K562 (cell line): ENCODE data around the gene FKBP15. TPM values are rescaled to one million over a fixed set of nuclear protein-coding genes. Genes with fewer than 3 reads are reported as not detected.

Experiments
- ATAC-seq: fragments of 200-7000 bp; cut with Tn5 transposase; 3 replicates; pipeline ENCODE4 v1.9.1; 2020; ENCODE audit warnings: moderate library complexity
- BruUV-seq: library from RNA; stranded (reverse); fragments of 400-500 nt; replicated peaks from 2 replicates; lab custom pipeline; 2021; lab: Mats Ljungman, UMichigan
- CTCF ChIA-PET: fragments of 300-600 bp; formaldehyde crosslinking; extraction: SDS; loops from one replicate; lab custom pipeline; 2021; ENCODE audit warnings: low intra/inter-chr PET ratio; lab: Yijun Ruan, JAX
- POLR2A ChIA-PET: fragments of 300-600, 350-650 bp; sonication (Branson Sonifier 250); formaldehyde crosslinking; extraction: SDS; loops from one replicate; lab custom pipeline; 2021; ENCODE audit warnings: antibody characterized with exemption, inconsistent platforms; lab: Yijun Ruan, JAX
- DNase-seq, 4 experiments: peaks; one replicate each; pipeline versions ENCODE4 v3.0.0 to v3.0.0-alpha.2; 2011 to 2018; ENCODE audit warnings: low spot score in 3 of 4, mixed read lengths in 3 of 4; ENCODE audit errors: extremely low read depth in 1 of 4
- FAIRE-seq: peaks from 2 replicates; lab custom pipeline; 2011; peaks lifted over from hg19 to GRCh38; lab: Jason Lieb, UNC
- H2AFZ ChIP-seq: 2 replicates; pipeline ENCODE4 v1.6.0; 2011; ENCODE audit warnings: low read depth, low read length, control low read depth, inconsistent platforms
- H3K27ac ChIP-seq: fragments of 200-600 bp; 3 replicates; pipeline ENCODE4 v1.8.0; 2011; ENCODE audit warnings: low read depth, mild to moderate bottlenecking, control low read depth, inconsistent platforms, low read length, moderate library complexity, mixed read lengths; ENCODE audit errors: extremely low read depth
- H3K27me3 ChIP-seq, 2 experiments: fragments of 300-600 bp in 1 of 2; 2 replicates in 1 of 2; 3 replicates in 1 of 2; pipeline versions ENCODE4 v1.6.0 to v1.8.0; 2011; ENCODE audit warnings: inconsistent platforms in 2 of 2, low read length in 2 of 2, mild to moderate bottlenecking in 1 of 2, mixed read lengths in 1 of 2, moderate library complexity in 1 of 2; ENCODE audit not compliant: control insufficient read depth in 2 of 2, insufficient read depth in 2 of 2
- H3K36me3 ChIP-seq: fragments of 300-600 bp; 3 replicates; pipeline ENCODE4 v1.8.0; 2011; ENCODE audit warnings: mild to moderate bottlenecking, low read length, inconsistent platforms; ENCODE audit not compliant: control insufficient read depth, insufficient read depth
- H3K4me1 ChIP-seq, 2 experiments: fragments of 200-600 bp in 1 of 2; replicated peaks in 1 of 2; 2 replicates in 1 of 2; 3 replicates in 1 of 2; pipeline versions ENCODE4 v1.5.1 to v1.8.0; 2011; ENCODE audit warnings: inconsistent platforms in 2 of 2, low read length in 2 of 2, mild to moderate bottlenecking in 1 of 2, mixed read lengths in 1 of 2, moderate library complexity in 1 of 2; ENCODE audit not compliant: control insufficient read depth in 2 of 2, insufficient read depth in 2 of 2
- H3K4me2 ChIP-seq: 2 replicates; pipeline ENCODE4 v1.6.1; 2011; ENCODE audit warnings: low read length, control low read depth, inconsistent platforms, mixed read lengths; ENCODE audit not compliant: insufficient read depth
- H3K4me3 ChIP-seq: fragments of 200-600 bp; sonication (generic), shearing (Covaris generic); 2 replicates; pipeline ENCODE4 v1.5.1; 2016; ENCODE audit warnings: control low read depth, inconsistent platforms
- H3K79me2 ChIP-seq: fragments of 200-600 bp; 3 replicates; pipeline ENCODE4 v1.8.0; 2011; ENCODE audit warnings: low read length, inconsistent platforms; ENCODE audit not compliant: control insufficient read depth, insufficient read depth
- H3K9ac ChIP-seq, 2 experiments: 2 replicates each; pipeline versions ENCODE4 v1.6.0 to v1.6.1; 2011; ENCODE audit warnings: low read depth in 2 of 2, low read length in 2 of 2, control low read depth in 1 of 2, inconsistent platforms in 1 of 2, mild to moderate bottlenecking in 1 of 2, mixed read lengths in 1 of 2; ENCODE audit not compliant: insufficient read depth in 1 of 2
- H3K9me1 ChIP-seq: one replicate; pipeline ENCODE4 v1.6.0; 2011; ENCODE audit warnings: inconsistent platforms, mild to moderate bottlenecking, low read length, moderate library complexity; ENCODE audit not compliant: control insufficient read depth, insufficient read depth
- H3K9me3 ChIP-seq: replicated peaks from 2 replicates; pipeline ENCODE4 v1.5.1; 2011; ENCODE audit warnings: low read depth, low read length, inconsistent platforms; ENCODE audit not compliant: control insufficient read depth, insufficient read depth
- H4K20me1 ChIP-seq: replicated peaks from 2 replicates; pipeline ENCODE4 v1.6.1; 2011; ENCODE audit warnings: low read length, inconsistent platforms, mixed read lengths; ENCODE audit not compliant: control insufficient read depth, insufficient read depth
- ELK3 ChIP-seq: fragments of 450-650 bp; formaldehyde crosslinking; IDR thresholded peaks from 2 replicates; pipeline ENCODE4 v1.4.0; 2020; ENCODE audit warnings: mild to moderate bottlenecking
- GTF2F1 ChIP-seq: IDR thresholded peaks from 2 replicates; pipeline ENCODE4 v1.6.1; 2011; ENCODE audit warnings: low read depth, low read length, improper control_type of control experiment
- NR2C2 ChIP-seq, 2 experiments: fragments of 200-800 bp in 1 of 2; sonication (Bioruptor generic) in 1 of 2; sonication (generic) in 1 of 2; formaldehyde crosslinking in 1 of 2; IDR thresholded peaks; 2 replicates each; pipeline versions ENCODE4 v1.6.1 to v1.8.0; 2016 to 2022; ENCODE audit warnings: mild to moderate bottlenecking in 1 of 2, missing compliant biosample characterization in 1 of 2, missing genetic modification characterization in 1 of 2, missing genetic modification reagents in 1 of 2
- RBM25 ChIP-seq: fragments of 200-400 bp; formaldehyde crosslinking; IDR thresholded peaks from 2 replicates; pipeline ENCODE4 v1.6.1; 2018; ENCODE audit warnings: low read length, low read depth, moderate library complexity; ENCODE audit not compliant: severe bottlenecking
- SMAD1 ChIP-seq: fragments of 150-350 bp; IDR thresholded peaks from 2 replicates; pipeline ENCODE4 v1.6.1; 2014; ENCODE audit warnings: low read length, low read depth; ENCODE audit not compliant: partially characterized antibody
- ZNF764 ChIP-seq: fragments of 250-450 bp; sonication (Bioruptor Pico); IDR thresholded peaks from 2 replicates; pipeline ENCODE4 v1.4.0; 2020; ENCODE audit warnings: low read depth, mild to moderate bottlenecking, moderate library complexity
- WGBS: fragments of 100-300 bp; shearing (Covaris generic); methylation state at CpG from one replicate; pipeline ENCODE4 v1.1.6; 2016; ENCODE audit warnings: low coverage, mixed read lengths; ENCODE audit not compliant: insufficient coverage; ENCODE audit errors: missing lambda C conversion rate; 5-methylcytosine and 5-hydroxymethylcytosine counted together
- in situ Hi-C: fragments of 300-500 bp; cut with MboI; formaldehyde crosslinking; loops from 4 replicates; pipeline ENCODE4 v1.15.0; 2018; ENCODE audit warnings: inconsistent platforms, mixed read lengths
- intact Hi-C: fragments of 100-400 bp; cut with micrococcal nuclease; formaldehyde crosslinking; loops from 2 replicates; pipeline ENCODE4 v1.14.2; 2022
- polyA plus RNA-seq, 8 experiments: library from polyadenylated mRNA; depleted of rRNA in 4 of 8; stranded (reverse) in 5 of 8; unstranded in 3 of 8; fragments of >200 nt; fragmentation: Nextera tagmentation in 2 of 8; fragmentation: Illumina TruSeq in 1 of 8; extraction: Ambion mirVana in 2 of 8; extraction: Trizol in 1 of 8; gene quantifications; 2 replicates each; pipeline versions ENCODE4 v1.2.1 to v1.2.3, GENCODE V29; 2011 to 2014; ENCODE audit warnings: inconsistent platforms in 1 of 8, missing spikeins in 1 of 8
- total RNA-seq, 7 experiments: library from RNA; depleted of rRNA in 6 of 7; stranded (reverse); fragments of >200 nt in 6 of 7; fragmentation: Illumina TruSeq in 2 of 7; extraction: Trizol in 2 of 7; gene quantifications; 2 replicates each; pipeline versions ENCODE4 v1.2.1 to v1.2.3, GENCODE V29; 2011 to 2021; ENCODE audit warnings: low replicate concordance in 1 of 7
- TF ChIP-seq, protein P1 (sequence below): fragments of 450-650 bp; IDR thresholded peaks from 2 replicates; pipeline ENCODE4 v1.6.1; 2016; ENCODE audit warnings: mild to moderate bottlenecking, moderate library complexity

Gene FKBP15
- total and polyA plus RNA-seq, 9 of the 15 experiments (the other 6 are each of a cell fraction or from before 2014, with no cell fraction given): 8.7 to 38.0 (median 18.9) TPM

- TF ChIP-seq ELK3: no peak
- TF ChIP-seq, all 486 proteins: peak for 0
Observed at GRCh38 chr9:113139225-113139829, 81.8 kb downstream of the FKBP15 start (continued).

DNA sequence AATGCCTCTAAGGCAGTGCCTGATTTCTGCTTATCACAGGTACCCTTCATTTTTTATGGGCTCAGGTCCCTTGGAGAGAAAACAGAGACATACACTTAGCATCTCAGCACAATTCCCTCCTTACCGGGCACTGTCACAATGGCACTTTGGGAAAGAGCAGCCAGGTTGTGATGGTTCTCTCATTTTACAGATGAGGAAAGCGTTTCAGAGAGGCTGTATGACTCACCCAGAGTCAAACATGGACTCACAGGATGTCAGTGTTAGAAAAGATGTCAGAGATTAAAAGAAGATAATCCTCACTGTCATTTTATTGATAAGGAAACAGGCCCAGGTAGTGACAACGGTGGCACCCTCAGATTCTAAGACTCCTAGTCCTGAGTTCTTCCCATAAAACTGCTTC lies 82.3 kb downstream of the FKBP15 start:
- Histone ChIP-seq H3K4me2 (no peak overlapping the region), H3K27me3 (peaks cover 2 to 16% of the 10 kb centered on the region in 2 experiments; a peak in 1 of 5 replicates), H3K9me3 (no peaks in the 10 kb centered on the region; the same call in 1 of the 2 replicates), H3K4me3 (no peak overlapping the region), H3K9me1 (no peaks in the 10 kb centered on the region), H2AFZ (no peak overlapping the region), H4K20me1 (no peaks in the 10 kb centered on the region), H3K36me3 (no peaks in the 10 kb centered on the region), H3K79me2 (no peaks in the 10 kb centered on the region), H3K27ac (no peak overlapping the region), H3K9ac (no peak overlapping the region), H3K4me1 (no peaks in the 10 kb centered on the region)
- in situ Hi-C loops (no loop called here), intact Hi-C loops (no loop called here)
- ChIA-PET CTCF (no interaction called here), POLR2A (interaction anchor here (0.9 to 1.0 kb wide), 2 partner anchors 13 to 22 kb away, joined by 3 read pairs; no protein-coding TSS in a partner anchor)
- no peak for FAIRE-seq
- DNase-seq: no peak
- WGBS: 3% methylated on average over 3 of the region's 3 CpGs
- no TSS peak for BruUV-seq
- no peak for ATAC-seq
- TF ChIP-seq, protein P1, sequence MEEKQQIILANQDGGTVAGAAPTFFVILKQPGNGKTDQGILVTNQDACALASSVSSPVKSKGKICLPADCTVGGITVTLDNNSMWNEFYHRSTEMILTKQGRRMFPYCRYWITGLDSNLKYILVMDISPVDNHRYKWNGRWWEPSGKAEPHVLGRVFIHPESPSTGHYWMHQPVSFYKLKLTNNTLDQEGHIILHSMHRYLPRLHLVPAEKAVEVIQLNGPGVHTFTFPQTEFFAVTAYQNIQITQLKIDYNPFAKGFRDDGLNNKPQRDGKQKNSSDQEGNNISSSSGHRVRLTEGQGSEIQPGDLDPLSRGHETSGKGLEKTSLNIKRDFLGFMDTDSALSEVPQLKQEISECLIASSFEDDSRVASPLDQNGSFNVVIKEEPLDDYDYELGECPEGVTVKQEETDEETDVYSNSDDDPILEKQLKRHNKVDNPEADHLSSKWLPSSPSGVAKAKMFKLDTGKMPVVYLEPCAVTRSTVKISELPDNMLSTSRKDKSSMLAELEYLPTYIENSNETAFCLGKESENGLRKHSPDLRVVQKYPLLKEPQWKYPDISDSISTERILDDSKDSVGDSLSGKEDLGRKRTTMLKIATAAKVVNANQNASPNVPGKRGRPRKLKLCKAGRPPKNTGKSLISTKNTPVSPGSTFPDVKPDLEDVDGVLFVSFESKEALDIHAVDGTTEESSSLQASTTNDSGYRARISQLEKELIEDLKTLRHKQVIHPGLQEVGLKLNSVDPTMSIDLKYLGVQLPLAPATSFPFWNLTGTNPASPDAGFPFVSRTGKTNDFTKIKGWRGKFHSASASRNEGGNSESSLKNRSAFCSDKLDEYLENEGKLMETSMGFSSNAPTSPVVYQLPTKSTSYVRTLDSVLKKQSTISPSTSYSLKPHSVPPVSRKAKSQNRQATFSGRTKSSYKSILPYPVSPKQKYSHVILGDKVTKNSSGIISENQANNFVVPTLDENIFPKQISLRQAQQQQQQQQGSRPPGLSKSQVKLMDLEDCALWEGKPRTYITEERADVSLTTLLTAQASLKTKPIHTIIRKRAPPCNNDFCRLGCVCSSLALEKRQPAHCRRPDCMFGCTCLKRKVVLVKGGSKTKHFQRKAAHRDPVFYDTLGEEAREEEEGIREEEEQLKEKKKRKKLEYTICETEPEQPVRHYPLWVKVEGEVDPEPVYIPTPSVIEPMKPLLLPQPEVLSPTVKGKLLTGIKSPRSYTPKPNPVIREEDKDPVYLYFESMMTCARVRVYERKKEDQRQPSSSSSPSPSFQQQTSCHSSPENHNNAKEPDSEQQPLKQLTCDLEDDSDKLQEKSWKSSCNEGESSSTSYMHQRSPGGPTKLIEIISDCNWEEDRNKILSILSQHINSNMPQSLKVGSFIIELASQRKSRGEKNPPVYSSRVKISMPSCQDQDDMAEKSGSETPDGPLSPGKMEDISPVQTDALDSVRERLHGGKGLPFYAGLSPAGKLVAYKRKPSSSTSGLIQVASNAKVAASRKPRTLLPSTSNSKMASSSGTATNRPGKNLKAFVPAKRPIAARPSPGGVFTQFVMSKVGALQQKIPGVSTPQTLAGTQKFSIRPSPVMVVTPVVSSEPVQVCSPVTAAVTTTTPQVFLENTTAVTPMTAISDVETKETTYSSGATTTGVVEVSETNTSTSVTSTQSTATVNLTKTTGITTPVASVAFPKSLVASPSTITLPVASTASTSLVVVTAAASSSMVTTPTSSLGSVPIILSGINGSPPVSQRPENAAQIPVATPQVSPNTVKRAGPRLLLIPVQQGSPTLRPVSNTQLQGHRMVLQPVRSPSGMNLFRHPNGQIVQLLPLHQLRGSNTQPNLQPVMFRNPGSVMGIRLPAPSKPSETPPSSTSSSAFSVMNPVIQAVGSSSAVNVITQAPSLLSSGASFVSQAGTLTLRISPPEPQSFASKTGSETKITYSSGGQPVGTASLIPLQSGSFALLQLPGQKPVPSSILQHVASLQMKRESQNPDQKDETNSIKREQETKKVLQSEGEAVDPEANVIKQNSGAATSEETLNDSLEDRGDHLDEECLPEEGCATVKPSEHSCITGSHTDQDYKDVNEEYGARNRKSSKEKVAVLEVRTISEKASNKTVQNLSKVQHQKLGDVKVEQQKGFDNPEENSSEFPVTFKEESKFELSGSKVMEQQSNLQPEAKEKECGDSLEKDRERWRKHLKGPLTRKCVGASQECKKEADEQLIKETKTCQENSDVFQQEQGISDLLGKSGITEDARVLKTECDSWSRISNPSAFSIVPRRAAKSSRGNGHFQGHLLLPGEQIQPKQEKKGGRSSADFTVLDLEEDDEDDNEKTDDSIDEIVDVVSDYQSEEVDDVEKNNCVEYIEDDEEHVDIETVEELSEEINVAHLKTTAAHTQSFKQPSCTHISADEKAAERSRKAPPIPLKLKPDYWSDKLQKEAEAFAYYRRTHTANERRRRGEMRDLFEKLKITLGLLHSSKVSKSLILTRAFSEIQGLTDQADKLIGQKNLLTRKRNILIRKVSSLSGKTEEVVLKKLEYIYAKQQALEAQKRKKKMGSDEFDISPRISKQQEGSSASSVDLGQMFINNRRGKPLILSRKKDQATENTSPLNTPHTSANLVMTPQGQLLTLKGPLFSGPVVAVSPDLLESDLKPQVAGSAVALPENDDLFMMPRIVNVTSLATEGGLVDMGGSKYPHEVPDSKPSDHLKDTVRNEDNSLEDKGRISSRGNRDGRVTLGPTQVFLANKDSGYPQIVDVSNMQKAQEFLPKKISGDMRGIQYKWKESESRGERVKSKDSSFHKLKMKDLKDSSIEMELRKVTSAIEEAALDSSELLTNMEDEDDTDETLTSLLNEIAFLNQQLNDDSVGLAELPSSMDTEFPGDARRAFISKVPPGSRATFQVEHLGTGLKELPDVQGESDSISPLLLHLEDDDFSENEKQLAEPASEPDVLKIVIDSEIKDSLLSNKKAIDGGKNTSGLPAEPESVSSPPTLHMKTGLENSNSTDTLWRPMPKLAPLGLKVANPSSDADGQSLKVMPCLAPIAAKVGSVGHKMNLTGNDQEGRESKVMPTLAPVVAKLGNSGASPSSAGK: no peak
- TF ChIP-seq GTF2F1 (no peak), SMAD1 (no peak), NR2C2 (CRISPR knock-in tag; IDR thresholded peaks at IDR 0.05) (no peak), NR2C2 (tag; IDR thresholded peaks at IDR 0.05) (no peak), RBM25 (no peak), ZNF764 (CRISPR knock-in tag) (no peak)
